Measurements from ENCODE around the gene C3AR1.

- TF ChIP-seq CTCF (conservative IDR thresholded peaks at IDR 0.05) (no peak), ZFX (IDR thresholded peaks at IDR 0.05) (no peak)
These were observed 30.6 kb downstream of the C3AR1 start for GRCh38 chr12:8035440-8036010.
